SH-SY5Y (cell line): ENCODE results near the gene SEMA4D.

Experiments
- GATA2 ChIP-seq: IDR thresholded peaks from 2 replicates; pipeline ENCODE4 v1.6.1; 2011; ENCODE audit warnings: mild to moderate bottlenecking, low read depth, low read length
- GATA3 ChIP-seq: IDR thresholded peaks from 2 replicates; pipeline ENCODE4 v1.6.1; 2011; ENCODE audit warnings: low read depth, mild to moderate bottlenecking, low read length, moderate library complexity

- TF ChIP-seq GATA2 (no peak), GATA3 (no peak)
Measured at GRCh38 chr9:89448821-89449220, 49.1 kb downstream of the SEMA4D start.
